Mesendoderm (in vitro differentiated cells): Measurements from ENCODE around the gene CEP112.

Source experiments
- DNase-seq: peaks from one replicate; pipeline ENCODE4 v3.0.0; 2013
- H2AK5ac ChIP-seq: 2 replicates; pipeline ENCODE4 v1.6.1; 2013; ENCODE audit warnings: low read length, inconsistent platforms
- H2BK120ac ChIP-seq: 2 replicates; pipeline ENCODE4 v1.6.1; 2013; ENCODE audit warnings: low read depth, mild to moderate bottlenecking, low read length, moderate library complexity, mixed read lengths
- H2BK15ac ChIP-seq: replicated peaks from 2 replicates; pipeline ENCODE4 v1.6.1; 2013; ENCODE audit warnings: low read depth, mild to moderate bottlenecking, moderate library complexity
- H2BK5ac ChIP-seq: 2 replicates; pipeline ENCODE4 v1.6.1; 2013; ENCODE audit warnings: low read length, inconsistent platforms
- H3K18ac ChIP-seq: 2 replicates; pipeline ENCODE4 v1.6.1; 2013; ENCODE audit warnings: mild to moderate bottlenecking, low read length, mixed read lengths
- H3K23ac ChIP-seq: one replicate; pipeline ENCODE4 v1.6.1; 2013; ENCODE audit warnings: low read length
- H3K27ac ChIP-seq: 2 replicates; pipeline ENCODE4 v1.5.1; 2013; ENCODE audit warnings: low read depth, mild to moderate bottlenecking, inconsistent platforms, low read length, moderate library complexity
- H3K27me3 ChIP-seq: 2 replicates; pipeline ENCODE4 v1.6.1; 2013; ENCODE audit warnings: low read length, control low read depth, mild to moderate bottlenecking, inconsistent platforms; ENCODE audit not compliant: insufficient read depth, poor library complexity
- H3K36me3 ChIP-seq: 2 replicates; pipeline ENCODE4 v1.6.1; 2013; ENCODE audit warnings: low read length, inconsistent platforms; ENCODE audit not compliant: control insufficient read depth, insufficient read depth
- H3K4ac ChIP-seq: one replicate; pipeline ENCODE4 v1.6.1; 2013; ENCODE audit warnings: low read depth, mild to moderate bottlenecking, low read length, moderate library complexity
- H3K4me1 ChIP-seq: 2 replicates; pipeline ENCODE4 v1.6.1; 2013; ENCODE audit warnings: low read depth, low read length, inconsistent platforms; ENCODE audit not compliant: control insufficient read depth
- H3K4me2 ChIP-seq: 2 replicates; pipeline ENCODE4 v1.6.1; 2013; ENCODE audit warnings: low read length
- H3K4me3 ChIP-seq: 2 replicates; pipeline ENCODE4 v1.5.1; 2013; ENCODE audit warnings: mild to moderate bottlenecking, low read length
- H3K56ac ChIP-seq: one replicate; pipeline ENCODE4 v1.6.1; 2013; ENCODE audit warnings: low read length
- H3K79me1 ChIP-seq: 2 replicates; pipeline ENCODE4 v1.6.1; 2013; ENCODE audit warnings: low read length, inconsistent platforms
- H3K79me2 ChIP-seq: 2 replicates; pipeline ENCODE4 v1.6.1; 2013; ENCODE audit warnings: mild to moderate bottlenecking, low read length; ENCODE audit not compliant: control insufficient read depth, insufficient read depth
- H3K9ac ChIP-seq: 2 replicates; pipeline ENCODE4 v1.6.1; 2013; ENCODE audit warnings: low read length, inconsistent platforms
- H4K5ac ChIP-seq: one replicate; pipeline ENCODE4 v1.6.1; 2013; ENCODE audit warnings: low read length
- H4K8ac ChIP-seq: one replicate; pipeline ENCODE4 v1.6.1; 2013; ENCODE audit warnings: low read depth, mild to moderate bottlenecking, control low read depth, low read length, moderate library complexity
- WGBS: extraction: QIAGEN DNeasy Blood & Tissue Kit; methylation state at CpG from one replicate; pipeline ENCODE4 v1.1.7; 2013; ENCODE audit warnings: low lambda C conversion rate, missing lambda C conversion rate; ENCODE audit not compliant: insufficient coverage; ENCODE audit errors: extremely low coverage; 5-methylcytosine and 5-hydroxymethylcytosine counted together

Gene CEP112

DNA sequence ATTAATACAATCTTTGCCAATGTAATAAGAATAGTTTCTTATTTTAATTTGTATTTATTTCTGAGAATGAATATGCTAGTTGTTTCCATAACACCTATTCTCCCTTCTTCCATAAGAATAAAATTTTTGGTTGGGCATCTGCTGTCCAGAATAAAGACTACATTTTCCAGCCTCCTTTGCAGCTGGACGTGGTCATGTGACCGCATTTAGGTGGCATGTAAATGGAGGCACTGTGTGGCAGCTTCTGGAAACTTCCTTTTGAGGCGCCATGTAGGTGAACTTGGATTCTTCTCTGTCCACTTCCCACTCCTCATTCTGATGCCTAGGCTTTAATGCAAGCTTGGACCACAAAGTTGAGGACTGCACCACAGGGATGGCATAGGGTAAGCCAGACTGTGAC lies 415.0 kb downstream of the CEP112 start:
- no peak for DNase-seq

DNA sequence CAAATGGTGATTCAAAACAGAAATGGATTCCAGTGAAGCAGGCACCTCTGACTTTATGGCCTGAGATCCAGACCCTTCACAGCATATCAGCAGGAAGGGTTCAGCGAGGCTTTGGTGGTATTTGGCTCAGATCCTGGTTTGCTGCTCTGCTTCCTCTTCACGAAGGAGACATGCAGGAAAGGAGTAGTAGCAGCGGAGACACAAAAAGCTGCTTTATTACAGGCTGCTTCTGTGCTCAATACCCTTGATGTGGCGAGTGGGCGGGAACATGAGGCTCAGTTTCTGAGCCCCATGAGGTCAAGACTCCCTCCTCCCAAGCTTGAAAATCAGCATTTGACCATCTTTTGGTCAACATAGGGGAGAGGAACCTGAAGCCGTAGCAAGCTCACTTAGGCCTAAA lies 417.1 kb downstream of the CEP112 start:
- no peak overlapping the region for H4K5ac ChIP-seq
- H3K9ac ChIP-seq, result no peak overlapping the region
- no peak overlapping the region for H3K4me3 ChIP-seq
- H2AK5ac ChIP-seq, result no peak overlapping the region
- H3K27ac ChIP-seq, result no peak overlapping the region
- H3K4ac ChIP-seq, result no peak overlapping the region
- H3K4me1 ChIP-seq, result no peaks in the 10 kb centered on the region
- H3K27me3 ChIP-seq, result no peaks in the 10 kb centered on the region
- no peak overlapping the region for H3K4me2 ChIP-seq
- no peaks in the 10 kb centered on the region for H3K79me2 ChIP-seq
- no peak overlapping the region for H2BK120ac ChIP-seq
- H3K18ac ChIP-seq, result no peak overlapping the region
- no peak for DNase-seq
- H4K8ac ChIP-seq, result no peak overlapping the region
- no CpG with 5 or more reads among the region's 6 CpGs for WGBS
- no peak overlapping the region for H3K56ac ChIP-seq
- H3K36me3 ChIP-seq, result no peaks in the 10 kb centered on the region
- H3K79me1 ChIP-seq, result no peaks in the 10 kb centered on the region
- no peak overlapping the region for H3K23ac ChIP-seq
- no peak overlapping the region for H2BK15ac ChIP-seq
- no peak overlapping the region for H2BK5ac ChIP-seq

More for the DNA sequence above, 415.0 kb downstream of the CEP112 start:
- no peak overlapping the region for H3K4ac ChIP-seq
- H3K27me3 ChIP-seq, result no peaks in the 10 kb centered on the region
- H4K8ac ChIP-seq, result no peak overlapping the region
- no peak overlapping the region for H3K9ac ChIP-seq
- H2AK5ac ChIP-seq, result no peak overlapping the region
- H3K79me1 ChIP-seq, result no peaks in the 10 kb centered on the region
- H3K56ac ChIP-seq, result no peak overlapping the region
- no peak overlapping the region for H3K4me3 ChIP-seq
- no peak overlapping the region for H3K18ac ChIP-seq
- H3K79me2 ChIP-seq, result no peaks in the 10 kb centered on the region
- no peak overlapping the region for H2BK5ac ChIP-seq
- no peaks in the 10 kb centered on the region for H3K36me3 ChIP-seq
- no peak overlapping the region for H3K4me2 ChIP-seq
- WGBS, result no CpG with 5 or more reads among the region's 3 CpGs
- no peak overlapping the region for H3K27ac ChIP-seq
- no peak overlapping the region for H2BK120ac ChIP-seq
- H3K23ac ChIP-seq, result no peak overlapping the region
- H2BK15ac ChIP-seq, result no peak overlapping the region
- no peak overlapping the region for H4K5ac ChIP-seq
- H3K4me1 ChIP-seq, result no peaks in the 10 kb centered on the region

DNA sequence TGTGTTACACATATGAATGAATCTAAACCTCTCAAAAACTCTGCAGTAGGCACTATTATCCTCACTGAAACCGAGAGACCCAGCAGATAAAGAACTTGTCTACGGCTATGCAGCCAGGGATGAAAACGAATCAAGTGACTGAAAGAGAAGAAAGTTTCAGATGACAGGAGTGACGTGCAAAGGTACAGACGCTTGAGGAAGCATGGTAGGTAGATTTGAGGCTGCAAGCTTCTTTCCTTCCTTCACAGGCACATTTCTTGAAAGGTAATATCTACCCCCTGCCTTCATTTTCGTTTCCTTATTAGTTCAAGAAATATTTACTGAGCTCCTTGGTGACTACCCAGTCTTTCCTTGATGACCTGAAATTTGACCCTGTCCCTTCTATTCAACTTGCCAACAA lies 418.9 kb downstream of the CEP112 start:
- no peak overlapping the region for H3K4ac ChIP-seq
- no peak overlapping the region for H3K27ac ChIP-seq
- no peak overlapping the region for H3K4me3 ChIP-seq
- H4K8ac ChIP-seq, result no peak overlapping the region
- H4K5ac ChIP-seq, result no peak overlapping the region
- no peak for DNase-seq
- WGBS, result no CpG with 5 or more reads among the region's 6 CpGs
- no peak overlapping the region for H3K56ac ChIP-seq
- H3K79me1 ChIP-seq, result no peaks in the 10 kb centered on the region
- H2BK120ac ChIP-seq, result no peak overlapping the region
- no peak overlapping the region for H2BK5ac ChIP-seq
- H3K23ac ChIP-seq, result no peak overlapping the region
- no peak overlapping the region for H3K4me2 ChIP-seq
- H3K18ac ChIP-seq, result no peak overlapping the region
- no peaks in the 10 kb centered on the region for H3K79me2 ChIP-seq
- no peak overlapping the region for H3K9ac ChIP-seq
- no peaks in the 10 kb centered on the region for H3K4me1 ChIP-seq
- no peaks in the 10 kb centered on the region for H3K36me3 ChIP-seq
- no peak overlapping the region for H2BK15ac ChIP-seq
- H2AK5ac ChIP-seq, result no peak overlapping the region
- H3K27me3 ChIP-seq, result no peaks in the 10 kb centered on the region

DNA sequence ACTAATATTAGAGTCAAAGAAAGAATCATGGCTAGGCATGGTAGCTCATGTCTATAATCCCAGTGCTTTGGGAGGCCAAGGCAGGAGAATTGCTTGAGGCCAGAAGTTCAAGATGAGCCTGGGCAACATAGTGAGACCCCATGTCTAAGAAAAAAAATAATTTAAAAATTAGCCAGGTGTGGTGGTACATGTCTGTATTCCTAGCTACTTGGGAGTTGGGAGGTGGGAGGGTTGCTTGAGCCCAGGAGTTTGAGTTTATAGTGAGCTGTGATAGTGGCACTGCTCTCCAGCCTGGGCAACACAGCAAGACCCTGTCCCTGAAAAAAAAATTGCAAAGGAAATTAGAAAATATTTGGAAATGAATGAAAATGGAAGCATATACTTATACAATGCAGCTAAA lies 420.2 kb downstream of the CEP112 start:
- no peaks in the 10 kb centered on the region for H3K36me3 ChIP-seq
- no peak overlapping the region for H3K27ac ChIP-seq
- no peak overlapping the region for H3K9ac ChIP-seq
- H3K79me2 ChIP-seq, result no peaks in the 10 kb centered on the region
- H3K4ac ChIP-seq, result no peak overlapping the region
- no peak overlapping the region for H3K18ac ChIP-seq
- H2AK5ac ChIP-seq, result no peak overlapping the region
- H3K4me1 ChIP-seq, result no peaks in the 10 kb centered on the region
- no peak overlapping the region for H2BK5ac ChIP-seq
- H3K4me3 ChIP-seq, result no peak overlapping the region
- H2BK15ac ChIP-seq, result no peak overlapping the region
- no peak overlapping the region for H2BK120ac ChIP-seq
- no peaks in the 10 kb centered on the region for H3K27me3 ChIP-seq
- no peak overlapping the region for H3K56ac ChIP-seq
- no peaks in the 10 kb centered on the region for H3K79me1 ChIP-seq
- H3K23ac ChIP-seq, result no peak overlapping the region
- H4K5ac ChIP-seq, result no peak overlapping the region
- no peak overlapping the region for H3K4me2 ChIP-seq
- H4K8ac ChIP-seq, result no peak overlapping the region
- no peak for DNase-seq

DNA sequence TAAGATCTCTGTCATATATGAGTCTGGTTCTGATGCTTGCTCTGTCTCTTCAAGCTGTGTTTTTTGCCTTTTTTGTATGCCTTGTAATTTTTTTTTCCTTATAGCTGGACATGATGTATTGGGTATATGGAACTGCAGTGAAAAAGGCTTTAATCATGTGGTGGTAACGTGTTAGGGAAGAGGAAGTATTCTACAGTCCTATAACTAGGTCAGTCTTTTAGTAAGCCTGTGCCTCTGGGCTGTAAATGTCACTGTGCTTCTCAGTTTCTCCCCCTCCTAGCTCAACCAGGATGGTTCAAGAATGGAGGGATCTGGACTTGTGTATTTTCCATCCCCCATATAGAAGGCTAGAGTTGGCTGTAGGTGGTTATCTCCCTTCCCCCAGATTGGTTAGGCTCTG lies 428.1 kb downstream of the CEP112 start:
- no peak overlapping the region for H3K56ac ChIP-seq
- H4K5ac ChIP-seq, result no peak overlapping the region
- no CpG with 5 or more reads among the region's 1 CpG for WGBS
- DNase-seq, result no peak
- H3K27me3 ChIP-seq, result no peaks in the 10 kb centered on the region
- H3K4me3 ChIP-seq, result no peak overlapping the region
- H3K79me1 ChIP-seq, result no peaks in the 10 kb centered on the region
- no peak overlapping the region for H3K9ac ChIP-seq
- H2BK120ac ChIP-seq, result no peak overlapping the region
- no peak overlapping the region for H2BK15ac ChIP-seq
- no peaks in the 10 kb centered on the region for H3K4me1 ChIP-seq
- H3K4me2 ChIP-seq, result no peak overlapping the region
- H3K23ac ChIP-seq, result no peak overlapping the region
- no peak overlapping the region for H3K4ac ChIP-seq
- H3K79me2 ChIP-seq, result no peaks in the 10 kb centered on the region
- H3K36me3 ChIP-seq, result no peaks in the 10 kb centered on the region
- H2BK5ac ChIP-seq, result no peak overlapping the region
- H4K8ac ChIP-seq, result no peak overlapping the region
- no peak overlapping the region for H2AK5ac ChIP-seq
- H3K18ac ChIP-seq, result no peak overlapping the region
- no peak overlapping the region for H3K27ac ChIP-seq

DNA sequence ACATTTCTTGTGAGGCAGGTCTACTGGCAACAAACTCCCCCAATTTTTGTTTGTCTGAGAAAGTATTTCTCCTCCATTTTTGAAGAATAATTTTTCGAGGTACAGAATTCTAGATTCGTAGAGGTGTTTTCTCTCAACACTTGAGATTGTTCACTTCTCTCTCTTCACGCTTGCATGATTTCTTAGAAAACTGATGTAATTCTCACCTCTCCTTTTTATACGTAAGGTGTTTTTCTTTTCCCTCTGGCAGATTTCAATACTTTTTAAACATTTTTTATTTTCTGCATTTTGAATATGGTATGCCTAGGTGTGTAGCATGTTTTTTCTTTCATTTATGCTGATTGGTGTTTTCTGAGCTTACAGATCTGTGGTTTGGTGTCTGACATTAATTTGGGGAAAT lies 429.0 kb downstream of the CEP112 start:
- Histone ChIP-seq H3K79me1 (no peaks in the 10 kb centered on the region), H3K56ac (no peak overlapping the region), H3K27ac (no peak overlapping the region), H3K4me2 (no peak overlapping the region), H3K4me3 (no peak overlapping the region), H3K23ac (no peak overlapping the region), H3K27me3 (no peaks in the 10 kb centered on the region), H2BK15ac (no peak overlapping the region), H4K8ac (no peak overlapping the region), H2BK120ac (no peak overlapping the region), H3K4me1 (no peaks in the 10 kb centered on the region), H2BK5ac (no peak overlapping the region), H2AK5ac (no peak overlapping the region), H3K4ac (no peak overlapping the region), H3K9ac (no peak overlapping the region), H3K36me3 (no peaks in the 10 kb centered on the region), H3K18ac (no peak overlapping the region), H4K5ac (no peak overlapping the region), H3K79me2 (no peaks in the 10 kb centered on the region)
- no CpG with 5 or more reads among the region's 4 CpGs for WGBS
- DNase-seq, result no peak
